K562 (cell line): Measurements from ENCODE around the gene LRRC25. TPM values are rescaled to one million over a fixed set of nuclear protein-coding genes. Genes with fewer than 3 reads are reported as not detected.

Source experiments
- CHD1 ChIP-seq: fragments of 200-600 bp; sonication (generic); IDR thresholded peaks from one replicate; pipeline ENCODE4 v1.6.1; 2012; ENCODE audit warnings: mild to moderate bottlenecking, moderate library complexity, low read length, inconsistent platforms
- DMBX1 ChIP-seq: fragments of 250-450 bp; sonication (Bioruptor Pico); IDR thresholded peaks from 2 replicates; pipeline ENCODE4 v1.8.0; 2022; ENCODE audit warnings: inconsistent platforms, mild to moderate bottlenecking, moderate library complexity, borderline replicate concordance
- ETS1 ChIP-seq: conservative IDR thresholded peaks from 2 replicates; pipeline ENCODE4 v1.6.1; 2011; ENCODE audit warnings: low read depth, mild to moderate bottlenecking, low read length; ENCODE audit not compliant: control insufficient read depth
- FOXP1 ChIP-seq: sonication (generic); formaldehyde crosslinking; IDR thresholded peaks from 2 replicates; pipeline ENCODE4 v1.8.0; 2022; ENCODE audit warnings: mild to moderate bottlenecking, missing genetic modification reagents
- HCFC1 ChIP-seq: IDR thresholded peaks from 2 replicates; pipeline ENCODE4 v1.6.1; 2012; ENCODE audit warnings: low read depth, low read length, improper control_type of control experiment
- HMG20B ChIP-seq: fragments of 250-450 bp; sonication (Bioruptor Pico); IDR thresholded peaks from 2 replicates; pipeline ENCODE4 v1.5.0; 2021; ENCODE audit warnings: mild to moderate bottlenecking
- HOMEZ ChIP-seq: fragments of 250-450 bp; sonication (Bioruptor Pico); IDR thresholded peaks from 2 replicates; pipeline ENCODE4 v1.4.0; 2020; ENCODE audit warnings: mild to moderate bottlenecking, moderate library complexity
- L3MBTL2 ChIP-seq: fragments of 450-650 bp; IDR thresholded peaks from 2 replicates; pipeline ENCODE4 v1.6.1; 2016; ENCODE audit warnings: mild to moderate bottlenecking, moderate library complexity
- PCBP2 ChIP-seq: fragments of 200-400 bp; formaldehyde crosslinking; IDR thresholded peaks from 2 replicates; pipeline ENCODE4 v1.6.1; 2018; ENCODE audit warnings: low read length, low read depth, mild to moderate bottlenecking, moderate library complexity; ENCODE audit not compliant: poor library complexity, severe bottlenecking
- RBFOX2 ChIP-seq: fragments of 200-400 bp; formaldehyde crosslinking; IDR thresholded peaks from 2 replicates; pipeline ENCODE4 v1.6.1; 2017; ENCODE audit warnings: low read depth, mild to moderate bottlenecking, low read length, moderate library complexity
- RBM34 ChIP-seq: fragments of 200-400 bp; formaldehyde crosslinking; IDR thresholded peaks from 2 replicates; pipeline ENCODE4 v1.6.1; 2018; ENCODE audit warnings: low read length, borderline replicate concordance; ENCODE audit not compliant: insufficient read depth
- SMARCC2 ChIP-seq: fragments of 450-650 bp; IDR thresholded peaks from 2 replicates; pipeline ENCODE4 v1.6.1; 2017; ENCODE audit warnings: antibody characterized with exemption, moderate library complexity, mild to moderate bottlenecking, low read depth
- SNIP1 ChIP-seq: fragments of 450-650 bp; IDR thresholded peaks from 2 replicates; pipeline ENCODE4 v1.7.1; 2017; ENCODE audit warnings: low read depth, mild to moderate bottlenecking
- SOX6 ChIP-seq: fragments of 450-650 bp; IDR thresholded peaks from 2 replicates; pipeline ENCODE4 v1.6.1; 2014; ENCODE audit warnings: mild to moderate bottlenecking
- TBL1XR1 ChIP-seq, 2 experiments: IDR thresholded peaks; 2 replicates each; pipeline ENCODE4 v1.6.1; 2012; ENCODE audit warnings: improper control_type of control experiment in 2 of 2, low read length in 2 of 2, mild to moderate bottlenecking in 1 of 2
- TFE3 ChIP-seq: fragments of 450-650 bp; formaldehyde crosslinking; IDR thresholded peaks from 2 replicates; pipeline ENCODE4 v1.4.0; 2020; ENCODE audit warnings: mild to moderate bottlenecking, mixed read lengths
- YY1 ChIP-seq, 3 experiments: IDR thresholded peaks; 2 replicates each; pipeline ENCODE4 v1.6.1; 2011; ENCODE audit warnings: low read length in 2 of 3, mild to moderate bottlenecking in 2 of 3, moderate library complexity in 2 of 3, borderline replicate concordance in 1 of 3, control low read depth in 1 of 3, low read depth in 1 of 3; ENCODE audit not compliant: insufficient read depth in 3 of 3, insufficient replicate concordance in 2 of 3, control insufficient read depth in 1 of 3, insufficient read length in 1 of 3; ENCODE audit errors: extremely low read depth in 1 of 3
- ZBTB34 ChIP-seq: fragments of 250-450 bp; sonication (Bioruptor Pico); IDR thresholded peaks from 2 replicates; pipeline ENCODE4 v1.8.0; 2021; ENCODE audit warnings: mild to moderate bottlenecking, moderate library complexity
- ZFP30 ChIP-seq: fragments of 250-450 bp; sonication (Bioruptor Pico); IDR thresholded peaks from 2 replicates; pipeline ENCODE4 v1.8.0; 2022; ENCODE audit warnings: moderate library complexity, mild to moderate bottlenecking, inconsistent platforms, borderline replicate concordance
- ZNF311 ChIP-seq: fragments of 250-450 bp; sonication (Bioruptor Pico); IDR thresholded peaks from 2 replicates; pipeline ENCODE4 v1.4.0; 2020; ENCODE audit warnings: mild to moderate bottlenecking, moderate library complexity
- ZNF76 ChIP-seq: fragments of 250-450 bp; sonication (Bioruptor Pico); IDR thresholded peaks from 2 replicates; pipeline ENCODE4 v1.4.0; 2020; ENCODE audit warnings: mild to moderate bottlenecking, moderate library complexity, borderline replicate concordance
- ZNF778 ChIP-seq: fragments of 450-650 bp; formaldehyde crosslinking; IDR thresholded peaks from 2 replicates; pipeline ENCODE4 v1.4.0; 2020; ENCODE audit warnings: mild to moderate bottlenecking, moderate library complexity
- polyA plus RNA-seq, 8 experiments: library from polyadenylated mRNA; depleted of rRNA in 4 of 8; stranded (reverse) in 5 of 8; unstranded in 3 of 8; fragments of >200 nt; fragmentation: Nextera tagmentation in 2 of 8; fragmentation: Illumina TruSeq in 1 of 8; extraction: Ambion mirVana in 2 of 8; extraction: Trizol in 1 of 8; gene quantifications; 2 replicates each; pipeline versions ENCODE4 v1.2.1 to v1.2.3, GENCODE V29; 2011 to 2014; ENCODE audit warnings: inconsistent platforms in 1 of 8, missing spikeins in 1 of 8
- total RNA-seq, 7 experiments: library from RNA; depleted of rRNA in 6 of 7; stranded (reverse); fragments of >200 nt in 6 of 7; fragmentation: Illumina TruSeq in 2 of 7; extraction: Trizol in 2 of 7; gene quantifications; 2 replicates each; pipeline versions ENCODE4 v1.2.1 to v1.2.3, GENCODE V29; 2011 to 2021; ENCODE audit warnings: low replicate concordance in 1 of 7

LRRC25 gene
- total and polyA plus RNA-seq, 9 of the 15 experiments (the other 6 are each of a cell fraction or from before 2014, with no cell fraction given), result 0.07 to 0.36 (median 0.10) TPM; not detected in 3

GRCh38 chr19:18419195-18419698, 21.8 kb upstream of the LRRC25 start, which contains the start of gene SSBP4 (continued):
- TF ChIP-seq HCFC1, result peak; percentile 56; the same call in 1 of the 2 replicates
- peak; percentile 86 for TF ChIP-seq FOXP1 (CRISPR knock-in tag)
- no peak for TF ChIP-seq SNIP1
- TF ChIP-seq RBFOX2, result peak; percentile 65
- no peak for TF ChIP-seq SOX6
- TF ChIP-seq RBM34, result no peak
- no peak for TF ChIP-seq ZFP30 (CRISPR knock-in tag)
- no peak for TF ChIP-seq SMARCC2
- no peak for TF ChIP-seq DMBX1 (CRISPR knock-in tag)
- no peak for TF ChIP-seq ZBTB34 (CRISPR knock-in tag)
- TF ChIP-seq ZNF778, result no peak
- peak; percentile 91; the same call in 1 of the 2 replicates for TF ChIP-seq L3MBTL2
- no peak for TF ChIP-seq TFE3 (CRISPR knock-in tag)
- TF ChIP-seq PCBP2, result no peak
- no peak for TF ChIP-seq HMG20B
- TF ChIP-seq ETS1, result peak; percentile 51; the same call in 1 of the 2 replicates
- no peak for TF ChIP-seq ZNF311 (CRISPR knock-in tag)
- no peak for TF ChIP-seq HOMEZ (CRISPR knock-in tag)
- peak in 1 of 3 experiments; percentile 50 for TF ChIP-seq YY1 (IDR thresholded peaks at IDR 0.05; ENCODE audit: borderline replicate concordance in 1 of 3, control insufficient read depth in 1 of 3, extremely low read depth in 1 of 3, insufficient read depth in 3 of 3, insufficient read length in 1 of 3, insufficient replicate concordance in 2 of 3, low read depth in 1 of 3, low read length in 2 of 3)
- peak in 1 of 2 experiments; percentile 49; a peak in 1 of 4 replicates for TF ChIP-seq TBL1XR1 (IDR thresholded peaks at IDR 0.05; ENCODE audit: low read length in 2 of 2)
- no peak for TF ChIP-seq CHD1
- no peak for TF ChIP-seq ZNF76 (CRISPR knock-in tag)
